Ishikawa (cell line): ENCODE data around the gene FBRSL1.

ENCODE experiments used
- CREB1 ChIP-seq: IDR thresholded peaks from 2 replicates; pipeline ENCODE4 v1.6.1; 2012; ENCODE audit warnings: low read depth
- EP300 ChIP-seq: IDR thresholded peaks from 2 replicates; pipeline ENCODE4 v1.6.1; 2012; ENCODE audit warnings: borderline replicate concordance
- FOXM1 ChIP-seq: IDR thresholded peaks from 2 replicates; pipeline ENCODE4 v1.6.1; 2012; ENCODE audit warnings: low read depth, borderline replicate concordance
- RAD21 ChIP-seq: IDR thresholded peaks from 2 replicates; pipeline ENCODE4 v1.6.1; 2012; ENCODE audit warnings: low read depth
- REST ChIP-seq: IDR thresholded peaks from 2 replicates; pipeline ENCODE4 v1.6.1; 2012; ENCODE audit warnings: low read depth, mild to moderate bottlenecking
- TAF1 ChIP-seq: IDR thresholded peaks from 2 replicates; pipeline ENCODE4 v1.6.1; 2012; ENCODE audit warnings: low read depth, mild to moderate bottlenecking
- TEAD4 ChIP-seq: IDR thresholded peaks from 2 replicates; pipeline ENCODE4 v1.6.1; 2012
- YY1 ChIP-seq: IDR thresholded peaks from 2 replicates; pipeline ENCODE4 v1.6.1; 2012; ENCODE audit warnings: low read depth
- TF ChIP-seq, protein P1 (sequence below): IDR thresholded peaks from 2 replicates; pipeline ENCODE4 v1.6.1; 2012

- TF ChIP-seq TAF1 (no peak), EP300 (no peak), YY1 (no peak), REST (no peak), FOXM1 (no peak), RAD21 (no peak), TEAD4 (no peak), CREB1 (no peak)
- TF ChIP-seq, protein P1, sequence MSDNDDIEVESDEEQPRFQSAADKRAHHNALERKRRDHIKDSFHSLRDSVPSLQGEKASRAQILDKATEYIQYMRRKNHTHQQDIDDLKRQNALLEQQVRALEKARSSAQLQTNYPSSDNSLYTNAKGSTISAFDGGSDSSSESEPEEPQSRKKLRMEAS, result no peak
Measured at GRCh38 chr12:132444283-132444682, 45.7 kb upstream of the FBRSL1 start.
